Ascending aorta (tissue), 2 donors: ENCODE data around the gene NKAIN2. TPM values are rescaled to one million over a fixed set of nuclear protein-coding genes. Genes with fewer than 3 reads are reported as not detected.
"Not testable (repeated sequence)": the region's sequence is repeated elsewhere in the genome, so short reads cannot be mapped to it uniquely, and the experiment has no call there.

Experiments used
- DNase-seq, 2 donors: peaks; one replicate each; pipeline ENCODE4 v3.0.0-alpha.2; 2019; ENCODE audit warnings: low spot score in 2 of 2
- H3K27ac ChIP-seq, 2 donors: fragments of 200-600 bp; sonication (generic); one replicate each; pipeline ENCODE4 v1.5.1; 2016 to 2017; ENCODE audit warnings: mild to moderate bottlenecking in 1 of 2
- H3K27me3 ChIP-seq: fragments of 200-600 bp; sonication (generic); one replicate; pipeline ENCODE4 v1.5.1; 2017
- H3K36me3 ChIP-seq, 2 donors: fragments of 200-600 bp; sonication (generic); one replicate each; pipeline ENCODE4 v1.5.1; 2016
- H3K4me1 ChIP-seq, 2 donors: fragments of 200-600 bp; sonication (generic); one replicate each; pipeline ENCODE4 v1.5.1; 2016 to 2017; ENCODE audit warnings: mild to moderate bottlenecking in 1 of 2
- H3K4me3 ChIP-seq, 2 donors: fragments of 200-600 bp; sonication (generic); one replicate each; pipeline ENCODE4 v1.5.1; 2016 to 2017; ENCODE audit warnings: mild to moderate bottlenecking in 1 of 2
- H3K9me3 ChIP-seq, 2 donors: fragments of 200-600 bp; sonication (generic); one replicate each; pipeline ENCODE4 v1.5.1; 2016
- intact Hi-C: fragments of 100-400 bp; cut with DNase I; formaldehyde crosslinking; loops from one replicate; pipeline ENCODE4 v1.15.1; 2023
- total RNA-seq: library from RNA; depleted of rRNA; stranded (reverse); fragments of >200 nt; gene quantifications from one replicate; pipeline ENCODE4 v1.1.0, GENCODE V29; 2016
- TF ChIP-seq, protein P1 (sequence below), 3 experiments: fragments of 200-600 bp in 2 of 3; fragments of 450-650 bp in 1 of 3; sonication (generic) in 2 of 3; IDR thresholded peaks; one replicate each; pipeline ENCODE4 v1.5.1; 2016 to 2019; ENCODE audit warnings: antibody characterized with exemption in 3 of 3, mild to moderate bottlenecking in 1 of 3, moderate library complexity in 1 of 3

NKAIN2 gene
- total RNA-seq, 1 donor from 2014 or later: 0.11 TPM

DNA sequence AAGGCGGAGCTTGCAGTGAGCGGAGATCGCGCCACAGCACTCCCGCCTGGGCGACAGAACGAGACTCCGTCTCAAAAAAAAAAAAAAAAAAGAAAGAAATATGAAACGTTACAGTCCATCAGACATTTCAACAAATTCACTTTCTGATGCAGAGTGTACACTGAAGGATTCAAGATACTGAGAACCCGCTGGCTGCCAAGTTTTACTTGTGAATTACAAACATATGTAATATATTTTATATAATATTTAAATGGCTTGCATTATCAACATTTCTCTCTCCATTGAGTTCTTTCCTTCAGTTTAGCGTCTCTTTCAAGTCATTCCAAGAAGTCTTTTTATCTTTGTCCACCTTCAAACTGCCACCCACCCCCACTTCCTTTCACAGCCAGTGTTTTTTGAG is 917.7 kb downstream of the NKAIN2 start:
- DNase-seq: no peak
- Histone ChIP-seq H3K4me1 (no peaks in the 10 kb centered on the region), H3K27me3 (no peaks in the 10 kb centered on the region), H3K9me3 (no peaks in the 10 kb centered on the region), H3K36me3 (no peaks in the 10 kb centered on the region), H3K4me3 (no peak overlapping the region), H3K27ac (no peak overlapping the region)
- TF ChIP-seq, protein P1, sequence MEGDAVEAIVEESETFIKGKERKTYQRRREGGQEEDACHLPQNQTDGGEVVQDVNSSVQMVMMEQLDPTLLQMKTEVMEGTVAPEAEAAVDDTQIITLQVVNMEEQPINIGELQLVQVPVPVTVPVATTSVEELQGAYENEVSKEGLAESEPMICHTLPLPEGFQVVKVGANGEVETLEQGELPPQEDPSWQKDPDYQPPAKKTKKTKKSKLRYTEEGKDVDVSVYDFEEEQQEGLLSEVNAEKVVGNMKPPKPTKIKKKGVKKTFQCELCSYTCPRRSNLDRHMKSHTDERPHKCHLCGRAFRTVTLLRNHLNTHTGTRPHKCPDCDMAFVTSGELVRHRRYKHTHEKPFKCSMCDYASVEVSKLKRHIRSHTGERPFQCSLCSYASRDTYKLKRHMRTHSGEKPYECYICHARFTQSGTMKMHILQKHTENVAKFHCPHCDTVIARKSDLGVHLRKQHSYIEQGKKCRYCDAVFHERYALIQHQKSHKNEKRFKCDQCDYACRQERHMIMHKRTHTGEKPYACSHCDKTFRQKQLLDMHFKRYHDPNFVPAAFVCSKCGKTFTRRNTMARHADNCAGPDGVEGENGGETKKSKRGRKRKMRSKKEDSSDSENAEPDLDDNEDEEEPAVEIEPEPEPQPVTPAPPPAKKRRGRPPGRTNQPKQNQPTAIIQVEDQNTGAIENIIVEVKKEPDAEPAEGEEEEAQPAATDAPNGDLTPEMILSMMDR (IDR thresholded peaks at IDR 0.05): no peak
- intact Hi-C loops: no loop called here

DNA sequence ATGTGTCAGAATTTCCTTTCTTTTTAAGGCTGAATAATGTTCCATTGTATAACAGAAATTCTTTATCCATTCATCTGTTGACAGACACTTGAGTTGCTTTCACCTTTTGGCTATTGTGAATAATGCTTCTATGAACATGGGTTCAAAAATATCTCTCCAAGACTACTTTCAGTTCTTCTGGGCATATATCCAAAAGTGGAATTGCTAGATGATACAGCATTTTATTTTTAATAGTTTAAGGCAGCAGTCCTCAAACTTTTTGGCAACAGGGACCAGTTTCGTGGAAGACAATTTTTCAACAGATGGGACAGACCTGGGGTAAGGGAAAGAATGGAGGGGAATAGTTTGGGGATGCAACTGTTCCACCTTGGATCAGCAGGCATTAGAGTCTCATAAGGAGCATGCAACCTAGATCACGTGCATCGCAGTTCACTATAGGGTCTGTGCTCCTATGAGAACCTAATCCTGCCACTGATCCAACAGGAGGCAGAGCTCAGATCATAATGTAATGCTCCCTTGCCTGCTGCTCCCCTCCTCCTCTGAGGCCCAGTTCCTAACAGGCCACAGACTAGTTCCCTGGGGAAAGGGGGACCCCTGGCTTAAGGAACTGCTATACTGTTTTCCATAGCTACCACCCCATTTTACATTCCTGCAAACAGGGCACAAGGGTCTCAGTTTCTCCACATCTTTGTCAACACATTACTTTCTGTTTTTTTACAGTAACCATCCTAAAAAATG is 918.6 kb downstream of the NKAIN2 start:
- intact Hi-C loops: no loop called here
- Histone ChIP-seq H3K4me3 (no peak overlapping the region), H3K27ac (no peak overlapping the region), H3K9me3 (no peaks in the 10 kb centered on the region), H3K4me1 (no peaks in the 10 kb centered on the region), H3K36me3 (no peaks in the 10 kb centered on the region), H3K27me3 (no peaks in the 10 kb centered on the region)
- TF ChIP-seq, protein P1 (IDR thresholded peaks at IDR 0.05): no peak
- DNase-seq: no peak

DNA sequence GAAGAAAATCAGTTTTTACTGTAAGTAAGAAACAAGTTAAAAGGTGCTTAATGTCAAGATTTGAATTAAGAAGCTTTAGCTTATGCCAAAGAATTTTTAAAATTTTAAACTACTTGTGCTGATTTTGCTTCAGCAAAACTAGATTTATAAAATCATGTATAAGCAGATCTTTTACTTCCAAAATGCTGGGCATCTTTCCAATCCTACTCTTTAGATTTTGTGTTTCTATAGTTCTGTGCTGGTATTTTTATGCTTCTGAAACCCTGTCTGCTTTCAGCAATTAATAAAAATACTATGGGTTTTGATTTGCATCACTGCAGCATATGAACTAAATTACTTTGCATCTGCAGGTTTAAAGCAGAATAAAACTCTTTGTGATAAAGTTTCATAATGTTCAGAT is 920.0 kb downstream of the NKAIN2 start:
- Histone ChIP-seq H3K9me3 (no peaks in the 10 kb centered on the region), H3K27ac (no peak overlapping the region), H3K36me3 (no peaks in the 10 kb centered on the region), H3K27me3 (no peaks in the 10 kb centered on the region), H3K4me1 (no peaks in the 10 kb centered on the region), H3K4me3 (no peak overlapping the region)
- no peak for DNase-seq
- intact Hi-C loops: no loop called here
- TF ChIP-seq, protein P1 (IDR thresholded peaks at IDR 0.05): no peak

DNA sequence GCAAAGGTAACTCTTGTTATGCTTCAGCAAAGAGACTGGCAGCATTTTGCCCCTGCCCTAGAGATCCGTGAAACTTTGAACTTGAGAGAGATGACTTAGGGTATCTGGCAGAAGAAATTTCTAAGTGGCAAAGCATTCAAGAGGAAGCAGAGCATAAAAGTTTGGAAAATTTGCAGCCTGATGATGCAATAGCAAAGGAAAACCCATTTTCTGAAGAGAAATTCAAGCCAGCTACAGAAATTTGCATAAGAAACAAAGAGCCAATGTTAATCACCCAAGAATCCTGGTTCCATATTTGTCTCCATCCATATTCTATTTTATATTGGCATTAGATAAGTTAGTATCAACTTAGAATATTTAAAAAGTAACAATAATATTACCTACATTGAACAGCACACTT is 934.1 kb downstream of the NKAIN2 start:
- H3K4me3 ChIP-seq, H3K4me1 ChIP-seq, H3K36me3 ChIP-seq, H3K27ac ChIP-seq, H3K27me3 ChIP-seq, DNase-seq, H3K9me3 ChIP-seq, intact Hi-C loops: not testable (repeated sequence)

DNA sequence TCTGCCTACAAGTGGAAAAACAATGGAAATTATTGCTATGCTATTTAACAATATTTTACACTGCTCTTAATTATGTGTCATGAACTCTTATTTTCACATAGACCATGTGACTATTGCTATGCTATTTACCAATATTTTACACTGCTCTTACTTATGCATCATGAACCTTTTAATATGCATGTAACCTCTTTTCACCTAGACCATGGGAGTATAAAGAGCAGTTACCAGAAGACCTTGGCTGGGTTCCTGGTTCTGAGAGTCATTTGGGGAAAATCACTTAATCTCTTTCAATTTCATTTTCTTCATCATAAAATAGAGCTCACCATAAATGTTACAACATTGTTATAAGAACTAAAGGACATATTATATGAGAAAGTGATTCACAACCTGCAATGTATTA is 934.8 kb downstream of the NKAIN2 start:
- H3K4me1 ChIP-seq: no peaks in the 10 kb centered on the region
- no peak for DNase-seq
- H3K9me3 ChIP-seq: no peaks in the 10 kb centered on the region
- H3K27me3 ChIP-seq: no peaks in the 10 kb centered on the region
- TF ChIP-seq, protein P1 (IDR thresholded peaks at IDR 0.05): no peak
- no peak overlapping the region for H3K4me3 ChIP-seq
- no peak overlapping the region for H3K27ac ChIP-seq
- no peaks in the 10 kb centered on the region for H3K36me3 ChIP-seq
- intact Hi-C loops: no loop called here

DNA sequence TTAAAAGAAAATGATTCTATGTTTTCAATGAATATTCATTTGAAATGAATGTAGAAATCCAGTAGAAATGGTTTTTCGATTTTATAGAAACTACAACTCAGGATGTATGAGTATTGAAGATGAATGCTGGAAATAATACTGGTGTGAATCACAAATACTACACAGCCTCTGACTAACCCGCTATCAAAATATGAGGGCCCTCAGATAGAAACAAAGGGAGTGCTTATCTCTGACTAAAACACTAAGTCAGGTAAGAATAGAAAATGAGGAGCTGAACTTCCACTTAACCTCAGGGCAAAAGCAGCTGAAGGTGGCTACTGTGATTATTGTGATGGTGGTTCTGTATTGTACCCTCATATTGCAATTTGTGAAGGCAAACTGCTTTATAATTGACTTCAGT is 937.7 kb downstream of the NKAIN2 start:
- DNase-seq: no peak
- Histone ChIP-seq H3K27ac (no peak overlapping the region), H3K36me3 (no peaks in the 10 kb centered on the region), H3K27me3 (no peaks in the 10 kb centered on the region), H3K9me3 (no peaks in the 10 kb centered on the region), H3K4me3 (no peak overlapping the region), H3K4me1 (no peaks in the 10 kb centered on the region)
- intact Hi-C loops: no loop called here
- TF ChIP-seq, protein P1 (IDR thresholded peaks at IDR 0.05): no peak
